Skeletal muscle tissue (tissue), 4 donors: ENCODE results near the gene LETM1. TPM values are rescaled to one million over a fixed set of nuclear protein-coding genes. Genes with fewer than 3 reads are reported as not detected.

Experiments used
- H3K27ac ChIP-seq: one replicate; pipeline ENCODE4 v1.7.0; 2013; ENCODE audit warnings: mild to moderate bottlenecking, low read depth, low read length, inconsistent platforms
- H3K27me3 ChIP-seq, 3 donors: one replicate each; pipeline ENCODE4 v1.7.0; 2013; ENCODE audit warnings: low read length in 3 of 3; ENCODE audit not compliant: control insufficient read depth in 3 of 3, insufficient read depth in 3 of 3
- H3K36me3 ChIP-seq, 3 donors: one replicate each; pipeline ENCODE4 v1.7.0; 2013; ENCODE audit warnings: low read length in 3 of 3; ENCODE audit not compliant: control insufficient read depth in 3 of 3, insufficient read depth in 3 of 3
- H3K4me1 ChIP-seq, 3 donors: one replicate each; pipeline ENCODE4 v1.7.0; 2013; ENCODE audit warnings: low read length in 3 of 3, mild to moderate bottlenecking in 3 of 3; ENCODE audit not compliant: control insufficient read depth in 3 of 3, insufficient read depth in 3 of 3
- H3K4me3 ChIP-seq, 3 donors: one replicate each; pipeline ENCODE4 v1.7.0; 2013; ENCODE audit warnings: low read length in 3 of 3
- H3K9ac ChIP-seq, 3 donors: one replicate each; pipeline ENCODE4 v1.7.0; 2013; ENCODE audit warnings: low read length in 3 of 3, mild to moderate bottlenecking in 3 of 3, moderate library complexity in 2 of 3, low read depth in 1 of 3
- H3K9me3 ChIP-seq, 3 donors: one replicate each; pipeline ENCODE4 v1.7.0; 2013; ENCODE audit warnings: low read length in 3 of 3; ENCODE audit not compliant: control insufficient read depth in 3 of 3
- total RNA-seq: library from RNA; depleted of rRNA; stranded (reverse); fragments of >200 nt; gene quantifications from one replicate; pipeline ENCODE4 v1.2.3, GENCODE V29; 2014
- donor health status: Osteomylitis.

The LETM1 gene
- 32.4 TPM for total RNA-seq

GRCh38 chr4:1856071-1856942, at the start of gene LETM1:
LETM1 (minus strand) TSS chr4:1856156; CDS start chr4:1855950, 206 bp downstream.
- no peaks in the 10 kb centered on the region for H3K9me3 ChIP-seq
- peak within 1 kb of the TSS; percentile 81 to 88 (median 87) for H3K9ac ChIP-seq
- H3K27me3 ChIP-seq = no peaks in the 10 kb centered on the region
- H3K27ac ChIP-seq = peak within 1 kb of the TSS; percentile 62
- peak within 1 kb of the TSS; percentile 75 to 89 (median 87) for H3K4me3 ChIP-seq
- no peaks in the 10 kb centered on the region for H3K36me3 ChIP-seq
- H3K4me1 ChIP-seq = peaks cover 26 to 52% (median 30%) of the 10 kb centered on the region in 3 donors

DNA sequence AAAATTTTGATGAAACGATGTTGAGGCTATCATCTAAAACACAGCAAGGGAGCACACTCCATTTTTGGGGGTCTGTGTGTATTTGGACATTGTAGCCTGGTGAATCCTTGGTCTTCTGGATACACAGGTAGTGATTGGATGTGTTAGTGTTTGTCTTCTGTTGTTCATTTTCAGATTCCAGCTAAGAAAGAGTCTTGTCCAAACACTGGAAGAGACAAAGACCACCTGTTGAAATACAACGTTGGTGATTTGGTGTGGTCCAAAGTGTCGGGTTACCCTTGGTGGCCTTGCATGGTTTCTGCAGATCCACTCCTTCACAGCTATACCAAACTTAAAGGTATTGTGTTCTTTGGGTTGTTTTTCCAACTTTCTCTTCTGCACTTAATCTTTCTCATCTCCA, 48.1 kb upstream of the LETM1 start:
- Histone ChIP-seq H3K9ac (no peak overlapping the region), H3K36me3 (peaks cover 14 to 31% (median 29%) of the 10 kb centered on the region in 3 donors), H3K4me1 (no peaks in the 10 kb centered on the region), H3K27ac (no peak overlapping the region), H3K27me3 (no peaks in the 10 kb centered on the region), H3K4me3 (no peak overlapping the region), H3K9me3 (no peaks in the 10 kb centered on the region)

DNA sequence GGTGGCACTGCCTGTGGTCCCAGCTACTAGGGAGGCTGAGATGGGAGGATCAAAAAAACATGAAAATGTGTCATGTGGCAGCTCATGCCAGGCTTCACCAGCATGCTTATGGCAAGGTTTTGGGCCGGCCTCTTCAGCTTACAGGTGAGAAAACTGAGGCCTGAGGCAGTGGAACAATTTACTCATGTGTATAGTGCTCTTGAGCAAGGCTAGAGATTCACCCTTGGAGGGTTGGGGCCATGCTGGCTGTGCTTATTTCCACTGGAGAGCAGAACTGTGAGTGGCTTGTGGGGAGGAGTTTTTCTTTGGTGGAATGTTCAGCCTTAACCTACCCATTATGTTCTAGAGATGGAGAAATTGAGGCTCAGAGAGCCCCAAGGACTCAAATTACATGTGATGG, 47.1 kb upstream of the LETM1 start:
- no peaks in the 10 kb centered on the region for H3K4me1 ChIP-seq
- H3K9me3 ChIP-seq = no peaks in the 10 kb centered on the region
- peaks cover 14 to 29% (median 27%) of the 10 kb centered on the region in 3 donors for H3K36me3 ChIP-seq
- no peak overlapping the region for H3K9ac ChIP-seq
- H3K4me3 ChIP-seq = no peak overlapping the region
- H3K27me3 ChIP-seq = no peaks in the 10 kb centered on the region
- H3K27ac ChIP-seq = no peak overlapping the region

- H3K4me3 ChIP-seq = no peak overlapping the region
- no peaks in the 10 kb centered on the region for H3K27me3 ChIP-seq
- peaks cover 14 to 25% (median 24%) of the 10 kb centered on the region in 3 donors for H3K36me3 ChIP-seq
- H3K9ac ChIP-seq = no peak overlapping the region
- H3K27ac ChIP-seq = no peak overlapping the region
- H3K9me3 ChIP-seq = no peaks in the 10 kb centered on the region
- no peaks in the 10 kb centered on the region for H3K4me1 ChIP-seq
These were observed 46.3 kb upstream of the LETM1 start for GRCh38 chr4:1902243-1902642.

GRCh38 chr4:1901127-1901526, 45.2 kb upstream of the LETM1 start:
- Histone ChIP-seq H3K27me3 (no peaks in the 10 kb centered on the region), H3K4me3 (no peak overlapping the region), H3K9ac (no peak overlapping the region), H3K27ac (no peak overlapping the region), H3K4me1 (no peaks in the 10 kb centered on the region), H3K9me3 (no peaks in the 10 kb centered on the region), H3K36me3 (peaks cover 14 to 25% (median 24%) of the 10 kb centered on the region in 3 donors)

DNA sequence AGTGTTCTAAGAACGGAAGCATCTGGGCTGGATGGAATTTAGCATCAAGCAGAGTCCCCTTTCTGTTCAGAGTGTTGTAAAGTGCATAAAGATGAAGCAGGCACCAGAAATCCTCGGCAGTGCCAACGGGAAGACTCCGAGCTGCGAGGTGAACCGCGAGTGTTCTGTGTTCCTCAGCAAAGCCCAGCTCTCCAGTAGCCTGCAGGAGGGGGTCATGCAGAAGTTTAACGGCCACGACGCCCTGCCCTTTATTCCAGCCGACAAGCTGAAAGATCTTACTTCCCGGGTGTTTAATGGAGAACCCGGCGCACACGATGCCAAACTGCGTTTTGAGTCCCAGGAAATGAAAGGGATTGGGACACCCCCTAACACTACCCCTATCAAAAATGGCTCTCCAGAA, 44.7 kb upstream of the LETM1 start:
- Histone ChIP-seq H3K9me3 (no peaks in the 10 kb centered on the region), H3K4me3 (no peak overlapping the region), H3K9ac (no peak overlapping the region), H3K27ac (no peak overlapping the region), H3K27me3 (no peaks in the 10 kb centered on the region), H3K4me1 (no peaks in the 10 kb centered on the region), H3K36me3 (peaks cover 14 to 24% (median 23%) of the 10 kb centered on the region in 3 donors)

DNA sequence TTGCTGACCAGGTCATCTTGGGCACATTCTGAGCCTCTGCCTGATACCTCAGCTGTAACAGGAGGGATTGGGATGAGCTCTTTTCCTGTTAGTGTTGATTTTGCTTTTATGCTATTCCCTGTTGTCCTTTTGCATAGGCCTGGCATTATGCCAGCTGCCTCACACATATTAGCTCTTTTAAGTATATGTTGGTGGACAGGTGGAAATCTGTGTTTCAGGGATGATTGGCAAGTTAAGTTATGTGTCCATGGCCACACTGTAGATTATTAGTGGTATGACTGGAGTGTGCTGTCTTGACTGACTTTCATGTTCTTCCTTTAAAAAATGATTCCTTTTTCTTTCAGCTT, 44.1 kb upstream of the LETM1 start:
- Histone ChIP-seq H3K27me3 (no peaks in the 10 kb centered on the region), H3K4me1 (no peaks in the 10 kb centered on the region), H3K4me3 (no peak overlapping the region), H3K9me3 (no peaks in the 10 kb centered on the region), H3K9ac (no peak overlapping the region), H3K27ac (no peak overlapping the region), H3K36me3 (peaks cover 14 to 21% (median 17%) of the 10 kb centered on the region in 3 donors)

DNA sequence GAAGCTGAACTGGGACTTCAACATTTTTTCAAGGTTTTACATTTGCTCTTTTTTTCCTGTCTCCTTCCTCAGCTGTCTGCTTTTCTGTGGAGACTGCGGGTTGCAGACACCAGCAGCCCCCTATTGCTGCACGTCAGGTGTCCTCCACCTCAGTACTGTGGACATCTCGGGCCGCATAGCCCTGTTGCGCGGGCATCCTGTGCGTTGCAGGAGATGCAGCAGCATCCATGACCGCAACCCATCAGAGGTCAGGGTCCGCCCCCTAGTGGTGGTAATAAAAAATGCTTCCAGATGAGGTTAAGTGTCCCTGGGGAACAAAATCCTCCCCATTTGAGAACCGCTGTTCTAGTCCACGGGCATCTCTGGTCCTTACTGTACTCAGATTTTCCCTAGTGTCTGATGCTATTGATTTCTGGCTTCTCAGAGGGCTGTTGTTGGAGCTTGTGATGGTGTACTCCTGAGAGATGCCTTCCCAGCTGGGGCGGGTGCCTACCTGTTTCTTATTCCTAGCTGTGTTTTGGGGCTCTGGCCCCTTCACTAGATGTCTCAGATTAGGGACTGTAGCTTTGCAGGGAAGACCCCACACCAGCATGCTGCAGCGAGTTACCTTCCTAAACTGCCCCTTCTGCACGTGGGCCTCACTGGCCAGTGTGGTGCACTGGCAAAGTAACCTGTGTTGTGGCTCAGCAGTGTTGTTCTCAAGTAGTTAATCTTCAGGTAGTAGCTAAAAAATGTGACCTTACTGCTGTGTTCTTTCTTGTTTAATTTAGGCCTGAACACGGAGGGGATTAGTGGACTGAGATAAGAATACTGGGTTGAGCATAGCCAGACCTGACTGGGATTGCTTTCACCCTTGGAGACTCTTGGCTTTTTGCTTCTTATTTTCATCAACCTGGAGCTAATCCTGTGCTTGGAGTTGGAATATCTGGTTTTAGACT, 43.5 kb upstream of the LETM1 start:
- H3K9ac ChIP-seq = no peak overlapping the region
- H3K4me1 ChIP-seq = no peaks in the 10 kb centered on the region
- no peak overlapping the region for H3K27ac ChIP-seq
- H3K9me3 ChIP-seq = no peaks in the 10 kb centered on the region
- no peak overlapping the region for H3K4me3 ChIP-seq
- no peaks in the 10 kb centered on the region for H3K27me3 ChIP-seq
- H3K36me3 ChIP-seq = peaks cover 14 to 19% (median 16%) of the 10 kb centered on the region in 3 donors

DNA sequence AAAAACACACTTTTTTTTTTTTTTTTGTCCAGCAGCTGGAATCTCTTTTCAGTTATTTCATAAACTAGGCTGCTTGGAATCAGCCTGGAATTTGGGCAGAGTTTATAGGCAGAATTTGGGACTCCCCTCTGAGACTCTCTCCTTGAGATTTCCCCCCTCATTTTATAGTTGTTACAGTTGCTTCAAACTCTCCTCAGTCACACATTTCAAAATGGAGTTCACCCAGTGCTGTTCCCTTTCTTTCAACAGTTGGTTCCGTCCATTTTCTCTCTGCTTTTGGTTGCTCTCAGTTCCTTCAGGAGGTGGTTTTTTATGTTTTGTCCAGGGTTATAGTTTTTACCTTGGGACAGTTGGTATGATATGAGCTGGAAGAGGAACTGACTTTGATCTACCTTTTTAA, 42.7 kb upstream of the LETM1 start:
- Histone ChIP-seq H3K4me3 (no peak overlapping the region), H3K36me3 (peaks cover 11 to 14% (median 14%) of the 10 kb centered on the region in 3 donors), H3K27me3 (no peaks in the 10 kb centered on the region), H3K27ac (no peak overlapping the region), H3K9me3 (no peaks in the 10 kb centered on the region), H3K9ac (no peak overlapping the region), H3K4me1 (no peaks in the 10 kb centered on the region)

DNA sequence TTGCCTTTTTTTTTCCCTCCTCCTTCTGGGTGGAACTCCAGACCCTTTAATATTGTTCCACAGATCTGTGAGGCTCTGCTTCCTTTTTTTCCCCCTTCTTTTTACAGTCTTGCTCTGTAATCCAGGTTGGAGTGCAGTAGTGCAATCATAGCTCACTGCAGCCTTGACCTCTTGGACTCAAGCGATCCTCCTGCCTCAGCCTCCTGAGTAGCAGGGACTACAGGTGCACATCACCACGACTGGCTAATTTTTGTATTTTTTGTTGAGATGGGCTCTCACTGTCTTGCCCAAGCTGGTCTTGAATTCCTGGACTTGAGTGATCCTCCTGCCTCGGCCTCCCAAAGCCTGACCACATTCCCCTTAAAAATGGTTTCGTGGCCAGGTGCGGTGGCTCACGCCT, 42.1 kb upstream of the LETM1 start:
- no peaks in the 10 kb centered on the region for H3K27me3 ChIP-seq
- peaks cover 11 to 14% (median 13%) of the 10 kb centered on the region in 3 donors for H3K36me3 ChIP-seq
- H3K9ac ChIP-seq = no peak overlapping the region
- no peak overlapping the region for H3K4me3 ChIP-seq
- no peak overlapping the region for H3K27ac ChIP-seq
- H3K9me3 ChIP-seq = no peaks in the 10 kb centered on the region
- H3K4me1 ChIP-seq = no peaks in the 10 kb centered on the region
